HG03103 (cell line): ENCODE measurements around the gene ZNF595.
"Not testable (repeated sequence)": the region's sequence is repeated elsewhere in the genome, so short reads cannot be mapped to it uniquely, and the experiment has no call there.

ENCODE experiments used
- ATAC-seq: cut with Tn5 transposase; IDR thresholded peaks from one replicate; pipeline ENCODE4 v1.9.1; 2021; ENCODE audit warnings: low read depth; ENCODE audit not compliant: unreplicated experiment

ZNF595 gene

GRCh38 chr4:71830-72229, 18.7 kb downstream of the ZNF595 start:
- no peak for ATAC-seq

DNA sequence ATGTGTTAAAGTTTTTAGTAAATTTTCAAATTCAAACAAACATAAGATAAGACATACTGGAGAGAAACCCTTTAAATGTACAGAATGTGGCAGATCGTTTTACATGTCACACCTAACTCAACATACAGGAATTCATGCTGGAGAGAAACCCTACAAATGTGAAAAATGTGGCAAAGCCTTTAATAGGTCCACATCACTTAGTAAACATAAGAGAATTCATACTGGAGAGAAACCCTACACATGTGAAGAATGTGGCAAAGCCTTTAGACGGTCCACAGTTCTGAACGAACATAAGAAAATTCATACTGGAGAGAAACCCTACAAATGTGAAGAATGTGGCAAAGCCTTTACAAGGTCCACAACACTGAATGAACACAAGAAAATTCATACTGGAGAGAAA, 32.8 kb downstream of the ZNF595 start:
- ATAC-seq: no peak

DNA sequence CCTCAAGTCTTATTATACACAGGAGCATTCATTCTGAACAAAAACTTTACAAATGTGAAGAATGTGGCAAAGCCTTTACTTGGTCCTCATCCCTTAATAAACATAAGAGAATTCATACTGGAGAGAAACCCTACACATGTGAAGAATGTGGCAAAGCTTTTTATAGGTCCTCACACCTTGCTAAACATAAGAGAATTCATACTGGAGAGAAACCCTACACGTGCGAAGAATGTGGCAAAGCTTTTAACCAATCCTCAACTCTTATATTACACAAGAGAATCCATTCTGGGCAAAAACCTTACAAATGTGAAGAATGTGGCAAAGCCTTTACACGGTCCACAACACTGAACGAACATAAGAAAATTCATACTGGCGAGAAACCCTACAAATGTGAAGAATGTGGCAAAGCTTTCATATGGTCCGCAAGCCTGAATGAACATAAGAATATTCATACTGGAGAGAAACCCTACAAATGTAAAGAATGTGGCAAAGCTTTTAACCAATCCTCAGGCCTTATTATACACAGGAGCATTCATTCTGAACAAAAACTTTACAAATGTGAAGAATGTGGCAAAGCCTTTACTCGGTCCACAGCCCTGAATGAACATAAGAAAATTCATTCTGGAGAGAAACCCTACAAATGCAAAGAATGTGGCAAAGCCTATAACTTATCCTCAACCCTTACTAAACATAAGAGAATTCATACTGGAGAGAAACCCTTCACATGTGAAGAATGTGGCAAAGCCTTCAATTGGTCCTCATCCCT, 33.6 kb downstream of the ZNF595 start:
- not testable (repeated sequence) for ATAC-seq

DNA sequence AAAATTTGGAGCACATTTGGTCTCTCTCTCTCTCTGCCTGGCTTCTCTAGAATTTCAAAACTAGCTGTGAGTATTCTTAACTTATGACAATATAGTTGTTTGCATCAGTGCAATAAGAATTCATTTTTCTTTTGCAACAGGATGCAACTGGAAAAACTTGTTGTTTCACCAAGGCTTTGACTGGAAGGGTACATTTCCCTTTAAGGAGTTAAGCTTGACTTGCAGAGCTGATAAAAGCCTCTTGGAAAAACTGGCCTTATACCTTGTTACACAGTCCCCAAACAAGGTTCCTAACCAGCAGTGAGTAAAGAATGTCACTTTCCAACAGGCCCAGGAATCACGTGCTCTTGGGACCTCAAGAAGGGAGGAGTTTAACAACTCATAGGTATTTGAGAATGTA, 45.3 kb downstream of the ZNF595 start:
- ATAC-seq: no peak

- ATAC-seq: no peak
Observed at GRCh38 chr4:99863-100262, 46.7 kb downstream of the ZNF595 start.

DNA sequence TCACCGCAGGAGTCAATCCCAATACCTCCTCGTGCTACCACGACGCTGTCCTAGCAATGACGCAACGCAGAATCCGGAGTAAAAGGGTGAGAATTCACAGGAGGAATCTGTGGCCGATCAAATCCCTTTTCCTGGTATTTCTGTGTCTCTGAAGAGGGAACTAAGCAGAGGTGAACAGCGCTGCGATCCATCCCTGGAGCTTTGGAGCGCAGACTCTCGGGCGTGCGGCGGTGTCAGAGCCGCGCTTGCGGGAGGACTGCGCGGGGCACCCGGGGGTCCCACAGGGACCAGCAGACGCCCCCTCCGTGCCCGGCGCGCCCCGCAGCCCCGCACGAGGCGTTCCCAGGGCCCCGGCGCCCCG, 53.9 kb downstream of the ZNF595 start:
- no peak for ATAC-seq

GRCh38 chr4:107444-108429, 54.6 kb downstream of the ZNF595 start:
- no peak for ATAC-seq

DNA sequence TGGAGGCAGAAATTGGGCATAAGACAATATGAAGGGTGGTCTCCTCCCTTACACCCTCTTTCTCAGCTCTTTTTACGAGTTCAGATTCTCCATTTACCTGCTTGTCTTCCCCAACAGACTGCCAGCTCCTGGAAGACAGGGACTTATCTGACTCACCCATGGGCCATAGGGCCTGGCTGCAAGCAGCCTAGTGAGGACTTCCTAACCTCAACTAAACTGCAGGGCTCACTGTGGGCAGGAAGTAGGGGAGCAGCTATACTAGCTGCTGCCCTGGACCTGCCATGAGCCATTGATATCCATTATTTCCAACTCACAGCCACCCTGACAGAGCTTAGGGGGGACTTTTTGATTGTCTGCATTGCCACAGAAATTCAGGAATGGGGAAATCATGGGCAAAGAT, 59.6 kb downstream of the ZNF595 start:
- no peak for ATAC-seq

DNA sequence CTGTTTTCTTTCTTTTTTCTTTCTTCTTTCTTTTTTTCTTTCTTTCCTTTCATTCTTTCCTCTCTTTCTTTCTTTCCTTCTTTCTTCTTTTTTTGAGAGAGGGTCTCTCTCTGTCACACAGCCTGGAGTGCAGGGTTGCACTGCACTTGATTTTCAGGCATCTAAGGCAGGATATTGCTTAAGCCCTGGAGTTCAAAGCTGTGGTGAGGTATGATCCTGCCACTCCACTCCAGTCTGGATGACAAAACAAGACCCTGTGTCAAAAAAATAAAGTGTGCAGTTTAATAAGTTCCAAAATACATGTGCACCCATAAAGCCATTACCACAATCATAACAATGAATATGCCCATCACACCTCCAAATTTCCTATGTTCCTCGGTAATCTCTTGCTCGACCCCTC, 60.6 kb downstream of the ZNF595 start:
- no peak for ATAC-seq

DNA sequence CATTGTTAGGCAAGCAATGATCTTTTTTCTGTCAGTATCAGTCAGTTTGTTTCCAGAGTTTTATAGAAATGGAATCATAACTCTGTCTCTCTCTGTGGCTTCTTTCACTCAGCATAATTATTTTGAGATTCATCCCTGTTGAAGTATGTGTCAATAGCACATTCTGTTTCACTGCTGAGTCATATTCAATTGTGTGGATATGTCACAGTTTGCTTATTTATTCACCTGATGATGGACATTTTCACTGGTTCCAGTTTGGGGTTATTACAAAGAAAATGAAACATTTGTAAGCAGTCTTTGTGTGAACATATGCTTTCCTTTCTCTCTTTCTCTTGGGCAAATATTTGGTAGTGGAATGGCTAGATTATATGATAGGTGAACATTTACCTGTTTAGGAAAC, 61.0 kb downstream of the ZNF595 start:
- ATAC-seq: no peak

GRCh38 chr4:116499-116898, 63.4 kb downstream of the ZNF595 start:
- ATAC-seq: no peak

- ATAC-seq: no peak
Observed at GRCh38 chr4:120616-121015, 67.5 kb downstream of the ZNF595 start.

- ATAC-seq: no peak
Observed at GRCh38 chr4:121408-122084, 68.4 kb downstream of the ZNF595 start.

GRCh38 chr4:123922-124274, 70.8 kb downstream of the ZNF595 start:
- not testable (repeated sequence) for ATAC-seq

DNA sequence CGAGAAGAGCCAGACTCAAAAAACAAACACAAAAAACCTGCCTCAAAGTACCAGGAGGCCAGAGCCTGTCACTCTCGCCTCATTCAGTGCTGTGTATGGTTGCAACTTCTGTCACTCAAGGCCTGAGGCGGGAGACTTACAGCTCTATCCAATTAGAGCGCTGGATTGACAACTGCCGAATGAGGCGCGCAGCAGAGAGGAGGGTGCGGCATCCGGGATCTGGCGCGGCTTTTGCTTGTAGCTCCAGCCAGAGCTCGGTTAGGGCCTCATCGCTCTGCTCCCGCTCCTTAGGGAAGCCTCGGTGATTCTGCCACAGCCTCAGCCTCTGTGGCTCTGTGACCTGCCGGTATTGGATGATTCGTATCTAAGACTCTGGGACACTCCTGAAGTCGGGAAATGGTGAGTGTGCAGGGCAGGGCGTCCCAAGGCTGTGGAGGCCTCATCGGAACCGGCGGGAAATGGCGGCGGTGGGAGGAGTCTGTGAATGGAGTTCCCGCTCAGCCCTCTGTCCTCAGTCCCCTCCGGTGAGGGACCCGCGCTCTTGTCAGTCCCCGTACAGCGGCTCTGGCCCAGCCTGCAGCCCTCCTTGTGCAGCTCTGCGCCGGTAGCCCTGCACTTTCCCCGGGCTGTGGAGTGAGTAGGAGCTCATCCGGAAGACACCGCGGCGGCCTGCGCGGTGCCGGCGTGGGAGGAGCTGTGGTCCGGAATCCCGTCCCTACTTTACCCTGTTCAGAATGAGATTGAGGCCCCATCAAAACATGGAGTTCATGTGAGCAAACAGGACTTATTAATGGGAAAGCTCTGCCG, 71.4 kb downstream of the ZNF595 start, which contains the start of gene ZNF718:
TSS of gene ZNF718 (plus strand) at position 227 of the 807 bp plus-strand sequence. CDS start at position 397, 170 bp downstream.
- peak; percentile 98 for ATAC-seq

DNA sequence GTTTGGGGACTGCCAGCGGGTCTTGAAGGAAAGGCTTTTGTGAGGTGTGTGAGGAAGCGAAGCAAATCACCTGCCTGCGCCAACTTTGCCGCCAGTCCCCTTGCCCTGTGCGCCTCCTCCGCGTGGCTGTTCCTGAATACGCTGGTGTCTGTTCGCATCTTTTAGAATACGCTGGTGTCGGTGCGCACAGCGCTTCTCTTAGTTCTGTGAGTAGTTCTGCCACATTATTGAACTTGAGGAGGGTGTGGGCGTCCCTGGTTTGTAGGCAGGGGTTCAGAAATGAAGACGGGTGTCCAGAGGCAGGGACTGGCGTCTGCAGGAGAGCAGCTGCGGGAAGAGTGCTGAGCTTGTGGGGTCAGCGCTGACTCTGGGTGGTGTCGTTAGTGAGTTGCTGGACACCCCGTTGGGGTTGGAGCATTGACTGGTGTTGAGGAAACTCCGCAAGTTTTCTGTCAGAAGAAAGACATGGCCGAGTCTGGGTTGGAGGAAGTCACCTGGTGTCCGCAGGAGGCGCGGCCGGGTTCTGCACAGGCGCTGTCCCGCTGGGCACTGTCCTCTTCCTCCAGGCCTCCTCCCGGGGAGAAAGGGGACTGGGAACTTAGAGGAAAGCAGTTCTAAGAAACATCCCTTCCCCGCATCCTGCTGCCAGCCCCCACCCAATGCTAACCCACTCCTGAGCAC, 72.1 kb downstream of the ZNF595 start:
- ATAC-seq: peak; percentile 3

DNA sequence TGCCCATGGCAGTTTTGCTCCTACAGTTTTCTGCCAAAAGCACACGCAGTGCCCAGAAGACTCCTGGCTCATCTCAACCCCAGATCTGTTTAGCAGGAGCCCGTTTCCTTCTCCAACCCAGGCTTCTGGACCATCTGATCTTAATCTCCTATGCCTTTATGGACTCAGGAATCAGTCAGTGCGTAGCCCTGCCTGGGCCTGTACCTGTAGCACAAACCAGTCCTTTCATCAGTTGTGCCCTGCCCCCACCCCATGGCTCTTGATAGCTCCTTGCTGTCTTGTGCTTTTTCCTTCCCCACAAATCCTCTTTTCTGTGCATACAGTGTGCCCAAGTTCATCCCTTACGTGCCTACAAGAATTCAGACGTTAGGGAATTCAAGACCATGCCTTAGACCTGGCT, 72.7 kb downstream of the ZNF595 start:
- no peak for ATAC-seq

GRCh38 chr4:132483-132882, 79.4 kb downstream of the ZNF595 start:
- no peak for ATAC-seq
